ENCODE data around the gene SLC35G6. TPM values are rescaled to one million over a fixed set of nuclear protein-coding genes. Genes with fewer than 3 reads are reported as not detected.

SLC35G6 gene
- total and polyA plus RNA-seq, 2 of the 13 experiments (the other 11 are each of a cell fraction or from before 2014, with no cell fraction given), result 0.07 TPM; not detected in 1

GRCh38 chr17:7502171-7502847 lies 21.1 kb downstream of the SLC35G6 start (continued):
- no peak for TF ChIP-seq ARID4A (CRISPR knock-in tag; IDR thresholded peaks at IDR 0.05; ENCODE audit: borderline replicate concordance)
- TF ChIP-seq SMAD3 (CRISPR knock-in tag; IDR thresholded peaks at IDR 0.05), result no peak
- no peak for TF ChIP-seq NRL (CRISPR knock-in tag; IDR thresholded peaks at IDR 0.05; ENCODE audit: borderline replicate concordance)
- TF ChIP-seq ZBTB25 (CRISPR knock-in tag; IDR thresholded peaks at IDR 0.05), result no peak
- no peak for TF ChIP-seq ZMAT3 (CRISPR knock-in tag; conservative IDR thresholded peaks at IDR 0.05)
- TF ChIP-seq HNF1B (CRISPR knock-in tag; IDR thresholded peaks at IDR 0.05), result no peak

Measured in HepG2 (cell line).